Measurements from ENCODE around the gene NRXN2. TPM values are rescaled to one million over a fixed set of nuclear protein-coding genes. Genes with fewer than 3 reads are reported as not detected.

Gene NRXN2
- polyA plus RNA-seq, 1 of the 3 experiments (the other 2 are of a cell fraction) = 0.15 TPM

GRCh38 chr11:64594159-64594939, 128.6 kb downstream of the NRXN2 start:
- H3K4me2 ChIP-seq = no peak overlapping the region
- H3K27ac ChIP-seq (ENCODE audit: low read depth in 2 of 2, low read length in 1 of 2) = no peak overlapping the region
- ChIA-PET CTCF (no interaction called here), POLR2A (no interaction called here)
- TF ChIP-seq NRF1 (IDR thresholded peaks at IDR 0.05; ENCODE audit: low read depth, low read length) (no peak), JUND (IDR thresholded peaks at IDR 0.05) (no peak), GATA2 (CRISPR knock-in tag; IDR thresholded peaks at IDR 0.05) (no peak), ELF1 (IDR thresholded peaks at IDR 0.05) (no peak), RFX5 (IDR thresholded peaks at IDR 0.05; ENCODE audit: low read length) (no peak), YY1 (IDR thresholded peaks at IDR 0.05; ENCODE audit: low read depth) (no peak), USF2 (IDR thresholded peaks at IDR 0.05; ENCODE audit: borderline replicate concordance, low read depth, low read length) (no peak), FOXM1 (IDR thresholded peaks at IDR 0.05; ENCODE audit: low read depth) (no peak), FOSL2 (IDR thresholded peaks at IDR 0.05; ENCODE audit: borderline replicate concordance, low read depth) (no peak), ZBTB33 (IDR thresholded peaks at IDR 0.05; ENCODE audit: borderline replicate concordance, low read depth) (no peak)
- no peaks in the 10 kb centered on the region for H3K36me3 ChIP-seq (replicated peaks in 1 of 2; ENCODE audit: control insufficient read depth in 1 of 2, insufficient read depth in 2 of 2, low read length in 1 of 2)
- H3F3A ChIP-seq (replicated peaks; ENCODE audit: insufficient read depth) = no peaks in the 10 kb centered on the region
- H4K20me1 ChIP-seq (ENCODE audit: insufficient read depth) = no peaks in the 10 kb centered on the region
- H3K4me3 ChIP-seq (ENCODE audit: low read depth in 2 of 2, low read length in 1 of 2) = no peak overlapping the region
- H3K4me1 ChIP-seq (ENCODE audit: control insufficient read depth in 1 of 2, insufficient read depth in 2 of 2, low read depth in 1 of 2, low read length in 1 of 2) = no peaks in the 10 kb centered on the region; a peak in 1 of 4 replicates
- no peaks in the 10 kb centered on the region for H3K9me2 ChIP-seq
- 57% methylated on average over 14 of the region's 14 CpGs for WGBS (ENCODE audit: low lambda C conversion rate)
- H3K9ac ChIP-seq = no peak overlapping the region
- DNase-seq = no peak
- H3K79me2 ChIP-seq (ENCODE audit: insufficient read depth) = no peaks in the 10 kb centered on the region
- H2AFZ ChIP-seq (ENCODE audit: low read depth) = no peak overlapping the region
- H3K27me3 ChIP-seq (ENCODE audit: insufficient read depth) = no peaks in the 10 kb centered on the region
- H3K9me3 ChIP-seq = no peaks in the 10 kb centered on the region

- Histone ChIP-seq H3K79me2 (ENCODE audit: insufficient read depth) (no peaks in the 10 kb centered on the region), H3K9me3 (no peaks in the 10 kb centered on the region), H3K27me3 (ENCODE audit: insufficient read depth) (no peaks in the 10 kb centered on the region), H3K4me2 (no peak overlapping the region), H3K4me3 (ENCODE audit: low read depth in 2 of 2, low read length in 1 of 2) (no peak overlapping the region), H3K36me3 (replicated peaks in 1 of 2; ENCODE audit: control insufficient read depth in 1 of 2, insufficient read depth in 2 of 2, low read length in 1 of 2) (no peaks in the 10 kb centered on the region), H2AFZ (ENCODE audit: low read depth) (no peak overlapping the region), H4K20me1 (ENCODE audit: insufficient read depth) (no peaks in the 10 kb centered on the region), H3F3A (replicated peaks; ENCODE audit: insufficient read depth) (no peaks in the 10 kb centered on the region), H3K9ac (no peak overlapping the region), H3K9me2 (no peaks in the 10 kb centered on the region), H3K4me1 (ENCODE audit: control insufficient read depth in 1 of 2, insufficient read depth in 2 of 2, low read depth in 1 of 2, low read length in 1 of 2) (no peaks in the 10 kb centered on the region; a peak in 1 of 4 replicates), H3K27ac (ENCODE audit: low read depth in 2 of 2, low read length in 1 of 2) (no peak overlapping the region)
- no peak for DNase-seq
- CTCF ChIA-PET = interaction anchor here (0.6 kb wide), 1 partner anchor 1010 kb away, joined by 3 read pairs; no protein-coding TSS in a partner anchor
- WGBS (ENCODE audit: low lambda C conversion rate) = 61% methylated on average over 28 of the region's 32 CpGs
- POLR2A ChIA-PET = no interaction called here
- TF ChIP-seq TEAD4 (IDR thresholded peaks at IDR 0.05; ENCODE audit: borderline replicate concordance, insufficient read depth) (no peak), RAD21 (IDR thresholded peaks at IDR 0.05; ENCODE audit: low read length) (no peak), NFIC (IDR thresholded peaks at IDR 0.05; ENCODE audit: borderline replicate concordance) (no peak), GABPA (IDR thresholded peaks at IDR 0.05; ENCODE audit: low read depth) (no peak), SMC3 (IDR thresholded peaks at IDR 0.05; ENCODE audit: low read depth, low read length) (no peak), IRF3 (IDR thresholded peaks at IDR 0.05; ENCODE audit: low read depth, low read length) (no peak), FOXM1 (IDR thresholded peaks at IDR 0.05; ENCODE audit: low read depth) (no peak), USF1 (IDR thresholded peaks at IDR 0.05; ENCODE audit: borderline replicate concordance, low read depth) (no peak), EP300 (IDR thresholded peaks at IDR 0.05; ENCODE audit: borderline replicate concordance in 1 of 2, low read depth in 1 of 2, low read length in 1 of 2) (no peak), TCF12 (IDR thresholded peaks at IDR 0.05) (no peak), ELF1 (IDR thresholded peaks at IDR 0.05) (no peak), RFX5 (IDR thresholded peaks at IDR 0.05; ENCODE audit: low read length) (no peak), USF2 (IDR thresholded peaks at IDR 0.05; ENCODE audit: borderline replicate concordance, low read depth, low read length) (no peak), FOSL2 (IDR thresholded peaks at IDR 0.05; ENCODE audit: borderline replicate concordance, low read depth) (no peak), CHD2 (IDR thresholded peaks at IDR 0.05; ENCODE audit: low read length, partially characterized antibody) (no peak), JUND (IDR thresholded peaks at IDR 0.05) (no peak)
Observed at GRCh38 chr11:64593156-64594105, 129.6 kb downstream of the NRXN2 start.
